Lower lobe of right lung (tissue), 2 donors: Measurements from ENCODE around the gene CEP164. TPM values are rescaled to one million over a fixed set of nuclear protein-coding genes. Genes with fewer than 3 reads are reported as not detected.
A peak's percentile ranks its signal among the peaks of the same experiment; 100 is the strongest.

Source experiments
- ATAC-seq, 2 donors: fragments of 200-7000 bp; cut with Tn5 transposase; one replicate each; pipeline ENCODE4 v1.9.1; 2020 to 2022; ENCODE audit warnings: mild to moderate bottlenecking in 2 of 2, moderate library complexity in 2 of 2
- DNase-seq: peaks from one replicate; pipeline ENCODE4 v3.0.0-alpha.2; 2020
- H3K27ac ChIP-seq: fragments of 200-600 bp; one replicate; pipeline ENCODE4 v1.8.0; 2022
- H3K27me3 ChIP-seq: fragments of 200-600 bp; one replicate; pipeline ENCODE4 v1.8.0; 2022; ENCODE audit warnings: low read depth
- H3K36me3 ChIP-seq: fragments of 200-600 bp; one replicate; pipeline ENCODE4 v1.8.0; 2022; ENCODE audit warnings: mild to moderate bottlenecking
- H3K4me1 ChIP-seq: fragments of 200-600 bp; one replicate; pipeline ENCODE4 v1.8.0; 2022
- H3K4me3 ChIP-seq: fragments of 200-600 bp; one replicate; pipeline ENCODE4 v1.8.0; 2022; ENCODE audit warnings: mild to moderate bottlenecking
- H3K9me3 ChIP-seq: fragments of 200-600 bp; one replicate; pipeline ENCODE4 v1.8.0; 2022
- intact Hi-C: fragments of 100-400 bp; cut with DNase I; formaldehyde crosslinking; loops from one replicate; pipeline ENCODE4 v1.11.0; 2022
- total RNA-seq: library from RNA; stranded (reverse); fragmentation: NEBNext Ultra II Directional; extraction: Animal tissue kit (Norgen Biotek cat#: 25700); gene quantifications from one replicate; pipeline ENCODE4 v1.2.1, GENCODE V29; 2021
- TF ChIP-seq, protein P1 (sequence below): fragments of 200-600 bp; IDR thresholded peaks from one replicate; pipeline ENCODE4 v1.8.0; 2022; ENCODE audit warnings: antibody characterized with exemption, mild to moderate bottlenecking
- donor health status: DM: no; HTN: yes; CAD: no; lungs with severe emphysema.

Gene CEP164
- total RNA-seq, 1 donor from 2014 or later = 27.3 TPM

DNA sequence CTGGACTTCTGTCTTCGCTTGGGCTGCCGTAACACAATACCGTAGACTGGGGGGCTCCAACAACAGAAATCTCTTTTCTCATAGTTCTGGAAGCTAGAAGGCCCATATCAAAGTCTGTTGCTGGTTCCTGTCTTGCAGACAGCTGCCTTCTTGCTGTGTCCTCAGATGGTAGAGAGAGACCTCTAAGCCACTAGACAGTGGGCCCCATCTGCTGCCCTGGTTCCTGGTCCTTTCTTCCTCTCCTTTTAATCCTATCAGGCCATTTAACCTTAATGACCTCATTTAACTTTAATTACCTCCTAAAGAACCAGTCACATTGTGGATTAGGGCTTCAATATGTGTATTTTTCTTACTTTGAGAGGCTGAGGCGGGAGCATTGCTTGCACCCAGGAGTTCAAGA is 9.4 kb downstream of the CEP164 start:
- intact Hi-C loops = no loop called here
- no peak overlapping the region for H3K4me3 ChIP-seq
- no peaks in the 10 kb centered on the region for H3K9me3 ChIP-seq
- TF ChIP-seq, protein P1, sequence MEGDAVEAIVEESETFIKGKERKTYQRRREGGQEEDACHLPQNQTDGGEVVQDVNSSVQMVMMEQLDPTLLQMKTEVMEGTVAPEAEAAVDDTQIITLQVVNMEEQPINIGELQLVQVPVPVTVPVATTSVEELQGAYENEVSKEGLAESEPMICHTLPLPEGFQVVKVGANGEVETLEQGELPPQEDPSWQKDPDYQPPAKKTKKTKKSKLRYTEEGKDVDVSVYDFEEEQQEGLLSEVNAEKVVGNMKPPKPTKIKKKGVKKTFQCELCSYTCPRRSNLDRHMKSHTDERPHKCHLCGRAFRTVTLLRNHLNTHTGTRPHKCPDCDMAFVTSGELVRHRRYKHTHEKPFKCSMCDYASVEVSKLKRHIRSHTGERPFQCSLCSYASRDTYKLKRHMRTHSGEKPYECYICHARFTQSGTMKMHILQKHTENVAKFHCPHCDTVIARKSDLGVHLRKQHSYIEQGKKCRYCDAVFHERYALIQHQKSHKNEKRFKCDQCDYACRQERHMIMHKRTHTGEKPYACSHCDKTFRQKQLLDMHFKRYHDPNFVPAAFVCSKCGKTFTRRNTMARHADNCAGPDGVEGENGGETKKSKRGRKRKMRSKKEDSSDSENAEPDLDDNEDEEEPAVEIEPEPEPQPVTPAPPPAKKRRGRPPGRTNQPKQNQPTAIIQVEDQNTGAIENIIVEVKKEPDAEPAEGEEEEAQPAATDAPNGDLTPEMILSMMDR = no peak
- no peak for ATAC-seq
- H3K4me1 ChIP-seq = no peaks in the 10 kb centered on the region
- H3K27me3 ChIP-seq = no peaks in the 10 kb centered on the region
- peaks cover 52% of the 10 kb centered on the region for H3K36me3 ChIP-seq
- DNase-seq = no peak
- no peak overlapping the region for H3K27ac ChIP-seq

DNA sequence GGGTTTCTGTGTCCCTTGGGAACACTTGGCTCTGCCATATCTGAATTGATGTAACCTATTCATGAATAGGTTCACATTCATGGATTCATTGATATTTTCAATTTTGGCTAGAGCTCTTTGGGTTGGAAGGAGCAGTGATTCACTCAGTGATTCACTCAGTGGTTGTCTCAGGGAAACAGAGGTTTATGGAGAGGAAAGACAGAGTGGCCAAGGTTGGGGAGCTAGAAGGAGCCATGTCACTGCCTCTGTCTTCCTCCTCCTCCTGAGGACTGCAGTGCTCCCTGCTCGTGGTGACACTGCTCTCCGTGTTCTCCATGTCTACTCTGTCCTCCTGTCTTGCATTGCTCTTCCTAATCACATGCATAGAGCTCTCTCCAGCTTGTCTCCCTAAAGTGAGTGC is 17.4 kb downstream of the CEP164 start:
- Histone ChIP-seq H3K4me1 (no peaks in the 10 kb centered on the region), H3K27me3 (no peaks in the 10 kb centered on the region), H3K4me3 (no peak overlapping the region), H3K27ac (no peak overlapping the region), H3K36me3 (peaks cover 80% of the 10 kb centered on the region), H3K9me3 (no peaks in the 10 kb centered on the region)
- ATAC-seq (no peak), DNase-seq (no peak)
- TF ChIP-seq, protein P1 = no peak
- intact Hi-C loops = no loop called here

DNA sequence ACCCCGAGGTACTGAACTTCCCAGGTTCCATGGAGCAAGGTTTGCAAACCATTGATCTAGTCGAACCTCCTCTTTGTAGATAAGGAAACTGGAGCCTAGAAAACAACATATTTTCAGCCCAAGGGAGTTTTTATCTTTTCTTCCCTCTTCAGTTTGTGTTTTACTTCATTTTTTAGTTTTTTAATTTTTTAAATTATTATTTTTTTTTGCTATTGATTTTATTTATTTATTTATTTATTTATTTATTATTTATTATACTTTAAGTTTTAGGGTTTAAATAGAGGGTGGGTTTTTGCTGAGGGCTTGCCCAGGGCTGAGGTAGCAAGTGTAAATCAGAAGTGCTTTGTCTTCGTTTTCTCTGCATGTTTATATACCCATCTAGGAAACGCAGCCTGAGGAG is 26.9 kb downstream of the CEP164 start:
- ATAC-seq = no peak
- peaks cover 75% of the 10 kb centered on the region for H3K36me3 ChIP-seq

DNA sequence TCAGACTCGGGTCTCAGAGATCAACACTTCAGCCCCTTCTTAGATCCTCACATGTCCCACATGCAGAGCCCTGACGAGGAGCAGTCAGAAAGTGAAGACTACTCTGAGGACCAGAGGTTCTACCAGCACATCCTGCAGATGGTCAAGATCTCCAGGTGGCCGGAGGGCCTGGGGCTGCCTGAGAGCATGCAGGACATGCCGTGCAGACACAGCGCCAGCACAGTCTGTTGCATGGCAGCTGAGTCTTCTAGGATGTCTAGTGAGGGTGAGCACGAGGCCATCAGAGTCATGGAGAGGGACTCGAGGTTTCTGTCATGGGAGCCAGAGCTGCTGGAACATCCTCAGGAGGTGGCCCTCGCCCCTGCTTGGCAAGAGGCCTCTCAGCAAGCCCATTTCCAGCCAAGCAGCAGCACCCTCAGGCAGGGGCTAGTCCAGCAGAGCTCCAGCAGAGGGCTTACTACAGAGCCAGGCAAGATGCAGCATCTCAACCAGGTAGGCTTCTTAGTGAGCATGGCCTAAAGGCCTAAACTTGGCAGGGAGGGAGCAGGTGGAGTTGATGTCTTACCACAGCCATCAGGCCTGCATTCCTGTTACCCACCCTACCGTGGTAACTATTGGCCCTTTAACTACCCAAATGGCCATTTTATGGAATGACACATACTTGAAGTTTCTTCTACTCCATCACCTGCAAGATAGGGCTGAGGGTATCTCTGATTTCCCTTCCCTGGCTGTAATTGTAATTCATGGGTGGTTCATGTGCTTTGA is 28.7 kb downstream of the CEP164 start:
- Histone ChIP-seq H3K27ac (no peak overlapping the region), H3K27me3 (no peaks in the 10 kb centered on the region), H3K4me1 (no peaks in the 10 kb centered on the region), H3K4me3 (no peak overlapping the region), H3K36me3 (peaks cover 82% of the 10 kb centered on the region), H3K9me3 (no peaks in the 10 kb centered on the region)
- intact Hi-C loops = no loop called here
- ATAC-seq = peak in 1 of 2 donors; percentile 19
- TF ChIP-seq, protein P1 = no peak
- DNase-seq = no peak

More for the DNA sequence above, 26.9 kb downstream of the CEP164 start:
- no peak for DNase-seq
- Histone ChIP-seq H3K4me3 (no peak overlapping the region), H3K4me1 (no peaks in the 10 kb centered on the region), H3K9me3 (no peaks in the 10 kb centered on the region), H3K27ac (no peak overlapping the region), H3K27me3 (no peaks in the 10 kb centered on the region)
- intact Hi-C loops = no loop called here
- TF ChIP-seq, protein P1 = no peak

DNA sequence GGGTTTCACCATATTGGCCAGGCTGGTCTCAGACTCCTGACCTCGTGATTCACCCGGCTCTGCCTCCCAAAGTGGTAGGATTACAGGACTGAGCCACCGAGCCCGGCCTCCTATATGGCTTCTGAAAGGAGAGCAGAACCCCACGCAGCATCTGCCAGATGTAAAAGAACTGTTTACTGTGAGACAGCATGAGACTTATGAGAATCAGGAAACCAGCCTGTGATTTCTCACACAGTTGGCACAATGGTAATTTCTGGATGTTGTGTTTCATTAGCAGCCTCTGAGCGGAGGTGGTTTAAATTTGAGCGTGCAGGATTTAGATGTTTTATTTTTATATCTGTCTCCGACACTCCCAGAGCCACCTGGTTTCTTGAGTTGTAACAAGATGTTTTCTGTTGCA is 33.8 kb downstream of the CEP164 start:
- DNase-seq (no peak), ATAC-seq (no peak)
- no peak overlapping the region for H3K27ac ChIP-seq
- no peaks in the 10 kb centered on the region for H3K27me3 ChIP-seq
- intact Hi-C loops = no loop called here
- no peaks in the 10 kb centered on the region for H3K9me3 ChIP-seq
- H3K4me3 ChIP-seq = no peak overlapping the region
- peaks cover 83% of the 10 kb centered on the region for H3K36me3 ChIP-seq
- TF ChIP-seq, protein P1 = no peak
- no peaks in the 10 kb centered on the region for H3K4me1 ChIP-seq
